ENCODE results near the gene NACC2. TPM values are rescaled to one million over a fixed set of nuclear protein-coding genes. Genes with fewer than 3 reads are reported as not detected.
A peak's percentile ranks its signal among the peaks of the same experiment; 100 is the strongest.

NACC2 gene
- total RNA-seq, 1 donor from 2014 or later: 1.6 TPM

- Mint-ChIP-seq H3K4me1 (peaks cover under 1% of the 10 kb centered on the region), H3K36me3 (ENCODE audit: low read depth) (no peaks in the 10 kb centered on the region), H3K27ac (no peak overlapping the region), H3K27me3 (peaks cover 17% of the 10 kb centered on the region), H3K9me3 (peaks cover 2% of the 10 kb centered on the region), H3K4me3 (no peak overlapping the region)
- ChIA-PET POLR2A (no interaction called here), CTCF (no interaction called here)
- ATAC-seq (ENCODE audit: low read depth) (no peak), DNase-seq (no peak)
- intact Hi-C loops (cut with micrococcal nuclease): no loop called here
- TF ChIP-seq CTCF (IDR thresholded peaks at IDR 0.05): no peak
These were observed 33.3 kb upstream of the NACC2 start for GRCh38 chr9:136128436-136128835.

- Mint-ChIP-seq H3K4me3 (no peak overlapping the region), H3K27ac (no peak overlapping the region), H3K4me1 (peaks cover 2% of the 10 kb centered on the region), H3K9me3 (peaks cover 2% of the 10 kb centered on the region), H3K36me3 (ENCODE audit: low read depth) (no peaks in the 10 kb centered on the region), H3K27me3 (peaks cover 16% of the 10 kb centered on the region)
- DNase-seq (no peak), ATAC-seq (ENCODE audit: low read depth) (no peak)
- no peak for TF ChIP-seq CTCF (IDR thresholded peaks at IDR 0.05)
- POLR2A ChIA-PET: no interaction called here
- CTCF ChIA-PET: no interaction called here
- intact Hi-C loops (cut with micrococcal nuclease): no loop called here
These were observed 32.2 kb upstream of the NACC2 start for GRCh38 chr9:136127313-136127712.

GRCh38 chr9:136124976-136125692 is 30.0 kb upstream of the NACC2 start:
- Mint-ChIP-seq H3K36me3 (ENCODE audit: low read depth) (no peaks in the 10 kb centered on the region), H3K4me1 (peaks cover 2% of the 10 kb centered on the region), H3K9me3 (peaks cover 2% of the 10 kb centered on the region), H3K27ac (no peak overlapping the region), H3K27me3 (peaks cover 2% of the 10 kb centered on the region), H3K4me3 (no peak overlapping the region)
- ChIA-PET CTCF (interaction anchor here (8.2 kb wide), 1 partner anchor 157 kb away, joined by 68 read pairs; no protein-coding TSS in a partner anchor), POLR2A (no interaction called here)
- DNase-seq (no peak), ATAC-seq (ENCODE audit: low read depth) (no peak)
- TF ChIP-seq CTCF (IDR thresholded peaks at IDR 0.05): no peak
- intact Hi-C loops (cut with micrococcal nuclease): loop anchor here (5.0 kb wide), 1 partner anchor 423 kb away; the partner anchor contains the start of gene KCNT1

GRCh38 chr9:136122425-136123383 is 27.6 kb upstream of the NACC2 start:
- Mint-ChIP-seq H3K27me3 (no peaks in the 10 kb centered on the region), H3K27ac (no peak overlapping the region), H3K36me3 (ENCODE audit: low read depth) (no peaks in the 10 kb centered on the region), H3K4me3 (peak overlapping the region; percentile 15), H3K9me3 (peaks cover 2% of the 10 kb centered on the region), H3K4me1 (peaks cover 5% of the 10 kb centered on the region)
- ATAC-seq (ENCODE audit: low read depth) (no peak), DNase-seq (peak; percentile 76)
- peak; percentile 75 for TF ChIP-seq CTCF (IDR thresholded peaks at IDR 0.05)
- intact Hi-C loops (cut with micrococcal nuclease): loop anchor here (1.0 to 5.0 kb wide), 3 partner anchors 33 to 420 kb away; partner anchors contain the start of gene KCNT1
- ChIA-PET POLR2A (interaction anchor here (0.7 to 1.7 kb wide), 3 partner anchors 33 to 155 kb away, joined by 3 to 9 read pairs (median 3); no protein-coding TSS in a partner anchor), CTCF (interaction anchor here (0.6 to 8.2 kb wide), 15 partner anchors 10 to 419 kb away, joined by 3 to 68 read pairs (median 4); partner anchors contain the start of genes NACC2 and UBAC1)
